Activated CD8-positive, alpha-beta memory T cell treated with anti-CD3 and anti-CD28 coated beads, Interleukin-2, amount 50 U/mL, for 1 hour (primary cell): ENCODE measurements around the gene C11orf58.

Experiments used
- DNase-seq: peaks from one replicate; pipeline ENCODE4 v3.0.0-alpha.2; 2020; ENCODE audit errors: extremely low read depth

C11orf58 gene

GRCh38 chr11:16738193-16738946 is at the start of gene C11orf58:
C11orf58 (plus strand) TSS chr11:16738647; CDS start chr11:16738779, 132 bp downstream.
- peak; percentile 84 for DNase-seq

- no peak for DNase-seq
These were observed 48.4 kb upstream of the C11orf58 start for GRCh38 chr11:16690086-16690485.

DNA sequence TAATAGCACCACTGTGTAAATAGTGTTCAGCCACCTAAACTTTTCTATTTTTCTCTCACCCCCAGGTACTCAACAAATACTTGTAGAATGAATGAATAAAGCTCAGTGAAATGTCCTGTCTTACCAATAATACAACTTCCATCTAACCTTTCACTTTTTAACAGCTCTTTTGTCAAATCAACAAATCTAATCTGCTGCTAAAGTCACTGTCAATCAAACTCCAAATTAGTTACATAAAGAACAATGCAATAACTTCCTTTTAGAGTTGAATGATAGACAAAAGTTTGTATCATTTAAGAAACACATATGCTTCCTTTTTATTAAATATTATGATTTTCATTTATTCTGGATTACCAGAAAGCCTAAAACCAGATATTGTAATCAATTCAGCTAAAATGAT is 34.7 kb upstream of the C11orf58 start:
- no peak for DNase-seq

DNA sequence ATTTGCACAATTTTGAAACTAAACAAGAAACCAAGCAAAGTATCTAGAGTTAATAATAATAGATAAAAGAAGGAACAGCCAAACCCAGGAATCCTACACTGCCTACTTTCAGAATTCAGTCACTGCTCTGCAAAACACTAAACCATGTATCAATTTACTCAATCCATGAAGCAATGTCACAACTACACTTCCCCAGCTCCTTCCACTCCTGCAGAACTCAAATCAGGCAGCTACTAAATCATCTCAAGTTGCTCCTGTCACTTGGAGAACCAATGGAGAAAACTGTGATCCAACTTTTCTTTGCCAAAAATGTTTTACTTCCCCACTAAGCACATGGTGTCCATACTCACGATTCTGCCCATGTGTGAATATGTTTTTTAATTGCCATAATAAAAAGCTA is 24.9 kb upstream of the C11orf58 start:
- DNase-seq, result no peak

DNA sequence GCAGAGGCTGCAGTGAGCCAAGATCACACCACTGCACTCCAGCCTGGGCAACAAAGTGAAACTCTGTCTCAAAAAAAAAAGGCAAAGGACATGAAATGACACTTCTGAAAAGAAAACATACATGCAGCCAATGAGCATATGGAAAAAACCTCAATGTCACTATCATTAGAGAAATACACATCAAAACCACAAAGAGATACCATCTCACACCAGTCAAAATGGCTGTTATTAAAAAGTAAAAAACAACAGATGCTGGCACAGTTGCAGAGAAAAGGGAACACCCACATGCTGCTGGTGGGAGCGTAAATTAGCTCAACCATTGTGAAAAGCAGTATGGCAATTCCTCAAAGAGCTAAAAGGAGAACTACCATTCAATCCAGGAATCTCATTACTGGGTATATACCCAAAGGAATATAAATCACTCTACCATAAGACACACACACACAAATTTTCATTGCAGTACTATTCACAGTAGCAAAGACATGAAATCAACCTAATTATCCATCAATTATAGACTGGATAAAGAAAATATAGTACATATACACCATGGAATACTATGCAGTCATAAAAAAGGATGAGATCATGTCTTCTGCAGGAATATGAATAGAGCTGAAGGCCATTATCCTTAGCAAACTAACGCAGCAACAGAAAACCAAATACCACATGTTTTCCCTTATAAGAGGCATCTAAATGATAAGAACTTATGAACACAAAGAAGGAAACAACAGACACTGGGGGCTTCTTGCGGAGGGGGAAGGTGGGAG is 15.7 kb upstream of the C11orf58 start:
- DNase-seq, result no peak

DNA sequence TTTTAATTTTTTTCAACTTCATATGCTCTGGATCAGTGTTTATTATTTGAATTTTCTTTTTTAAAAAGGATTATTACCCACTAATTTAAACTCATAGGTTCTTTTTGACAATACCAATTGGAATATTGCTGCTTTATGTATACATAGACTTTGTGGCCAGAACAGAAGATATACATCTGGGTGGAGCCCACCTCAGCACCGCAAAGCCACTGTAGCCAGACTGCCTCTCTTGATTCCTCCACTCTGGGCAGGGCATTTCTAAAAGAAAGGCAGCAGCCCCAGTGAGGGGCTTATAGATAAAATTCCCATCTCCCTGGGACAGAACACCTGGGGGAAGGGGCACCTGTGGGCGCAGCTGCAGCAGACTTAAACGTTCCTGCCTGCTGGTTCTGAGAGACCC is 10.6 kb upstream of the C11orf58 start:
- DNase-seq, result no peak

DNA sequence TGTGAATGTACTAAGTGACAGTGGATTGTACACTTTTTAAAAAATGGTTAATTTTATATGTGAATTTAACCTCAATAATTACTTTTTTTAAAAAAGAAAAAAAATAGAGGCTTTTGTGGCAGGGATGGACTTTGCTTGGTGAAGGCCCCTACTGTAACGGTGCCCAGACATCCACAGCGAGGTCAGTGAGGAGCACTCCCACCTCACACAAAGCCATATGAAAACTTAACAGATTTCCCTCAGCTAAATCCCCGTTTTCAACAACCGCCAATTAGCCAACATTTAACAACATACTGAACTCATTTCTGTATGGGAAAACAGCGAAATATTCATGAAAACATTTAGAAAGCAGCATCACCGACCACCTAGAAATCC is 642 bp upstream of the C11orf58 start:
- no peak for DNase-seq

DNA sequence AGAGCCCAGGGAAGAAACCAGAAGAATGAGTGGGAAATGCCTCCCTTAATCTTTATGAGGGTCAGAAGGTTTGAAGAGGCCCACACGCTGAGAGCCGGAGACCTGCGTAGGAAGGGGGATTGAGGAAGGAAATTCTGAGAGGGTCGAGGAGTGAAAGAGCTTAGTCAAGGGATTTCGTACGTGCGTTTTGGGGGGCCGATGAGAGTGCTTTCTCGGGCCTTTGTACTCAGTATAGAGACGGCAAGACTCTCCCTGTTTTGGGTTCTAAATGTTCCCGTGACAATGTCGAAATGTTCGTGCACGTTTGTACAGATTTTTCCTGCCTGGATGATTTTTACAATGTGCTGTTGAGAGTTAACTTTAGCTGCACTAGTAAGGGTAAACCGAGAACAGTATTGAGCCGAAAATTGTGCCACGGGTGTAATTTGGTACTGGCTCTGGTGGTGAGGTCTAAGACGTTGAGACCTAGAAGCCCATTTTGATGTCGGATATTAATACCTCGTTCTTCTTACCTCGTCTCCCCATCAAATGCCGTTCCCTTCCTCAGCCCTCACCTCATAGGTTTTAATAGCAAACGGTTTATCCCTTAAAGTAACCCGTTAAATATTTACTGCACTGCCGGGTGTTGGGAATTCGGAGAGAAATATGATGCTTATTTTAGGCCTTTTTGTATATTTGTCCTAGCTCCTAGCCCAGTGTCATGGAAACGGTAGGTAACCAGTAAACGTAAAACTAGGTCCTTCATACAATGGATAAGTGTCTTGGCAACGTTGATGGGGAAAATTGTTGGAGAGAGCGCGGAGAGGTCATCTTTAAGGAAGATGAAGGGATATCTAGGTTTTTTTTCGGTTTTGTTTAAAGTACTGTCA is 734 bp downstream of the C11orf58 start:
- no peak for DNase-seq

DNA sequence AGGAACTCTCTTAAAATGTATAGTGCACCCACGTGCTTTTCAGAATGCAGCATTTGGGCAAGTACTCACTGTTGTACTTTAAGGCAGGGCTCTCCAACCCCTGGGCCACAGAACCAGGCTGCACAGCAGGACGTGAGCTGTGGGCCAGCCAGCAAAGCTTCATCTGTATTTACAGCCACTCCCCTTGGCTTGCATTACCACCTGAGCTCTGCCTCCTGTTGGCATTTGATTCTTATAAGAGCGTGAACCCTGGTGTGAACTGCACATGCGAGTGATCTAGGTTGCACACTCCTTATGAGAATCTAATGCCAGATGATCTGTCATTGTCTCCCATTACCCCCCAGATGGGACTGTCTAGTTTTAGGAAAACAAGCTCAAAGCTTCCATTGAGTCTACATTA is 3.0 kb downstream of the C11orf58 start:
- no peak for DNase-seq

DNA sequence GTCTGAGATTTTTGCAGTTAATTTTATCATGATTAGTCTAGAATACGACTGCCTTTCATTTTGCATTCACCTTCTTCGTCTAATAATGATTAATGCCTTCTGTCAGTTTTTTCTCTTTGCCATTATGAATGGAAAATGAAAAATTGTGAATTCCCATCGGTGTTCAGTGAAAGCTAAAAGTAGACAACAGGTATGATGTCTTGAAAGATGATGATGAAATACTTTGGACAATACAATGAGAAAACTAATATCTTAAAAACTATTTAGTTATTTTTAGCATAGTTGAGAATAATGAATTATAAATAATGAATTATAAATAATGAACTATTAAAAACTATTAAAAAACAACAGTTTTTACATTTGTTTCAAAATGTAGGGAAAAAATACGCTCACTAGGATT is 5.0 kb downstream of the C11orf58 start:
- DNase-seq, result no peak

DNA sequence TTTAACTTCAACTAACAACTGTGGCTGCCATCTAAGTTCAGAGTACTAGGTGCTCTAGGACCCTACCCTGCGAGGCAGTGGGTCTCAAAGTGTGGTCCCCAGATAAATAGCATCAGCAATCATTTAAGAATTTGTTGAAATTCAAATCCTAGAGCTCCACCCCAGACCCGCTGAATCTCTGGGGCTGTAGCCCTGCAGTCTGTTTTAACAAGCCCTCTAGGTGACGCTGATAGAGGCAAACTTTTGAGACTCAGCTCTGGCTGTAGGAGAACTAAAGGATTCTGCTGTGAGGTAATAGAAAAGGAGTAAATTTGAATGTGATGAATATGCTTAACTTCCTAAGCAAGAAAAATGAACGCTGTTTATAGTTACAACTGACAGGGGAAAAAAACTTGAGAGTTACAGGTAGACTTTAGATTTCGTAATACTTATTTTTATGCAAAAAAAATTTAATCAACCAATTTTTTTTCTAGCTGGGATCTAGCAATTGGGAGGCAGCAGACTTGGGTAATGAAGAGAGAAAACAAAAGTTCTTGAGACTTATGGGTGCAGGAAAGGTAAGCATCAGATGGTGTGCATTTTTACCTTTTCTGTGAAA is 5.8 kb downstream of the C11orf58 start:
- DNase-seq, result no peak

DNA sequence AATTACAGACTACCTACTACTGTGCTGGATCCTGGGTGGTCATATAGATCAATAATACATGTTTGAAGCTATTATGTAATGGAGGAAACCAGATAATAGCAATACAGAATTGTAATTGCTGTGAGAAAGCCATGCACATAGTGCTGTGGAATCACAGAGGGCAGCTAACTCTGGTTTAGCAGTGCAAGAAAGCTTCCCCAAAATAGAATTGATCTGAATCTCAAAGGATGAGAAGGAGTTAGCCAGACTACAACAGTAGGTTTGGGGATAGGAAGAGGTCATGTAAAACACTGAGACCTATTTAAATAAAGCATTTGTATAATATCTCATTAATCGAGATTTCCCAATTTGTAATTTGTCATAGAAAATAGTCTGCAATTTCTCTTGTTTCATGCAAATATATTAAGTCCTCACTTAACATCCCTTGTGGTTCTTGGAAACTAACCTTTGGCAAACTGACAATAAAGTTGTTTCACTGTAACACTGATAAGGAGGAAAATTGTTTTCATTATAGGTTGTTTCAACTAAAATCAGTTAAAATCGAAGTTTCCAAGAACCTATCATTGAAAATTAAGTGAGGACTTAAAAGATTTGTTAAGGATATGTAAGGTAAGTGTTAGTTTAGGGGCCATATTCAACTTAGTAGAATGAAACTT is 7.6 kb downstream of the C11orf58 start:
- DNase-seq, result no peak

DNA sequence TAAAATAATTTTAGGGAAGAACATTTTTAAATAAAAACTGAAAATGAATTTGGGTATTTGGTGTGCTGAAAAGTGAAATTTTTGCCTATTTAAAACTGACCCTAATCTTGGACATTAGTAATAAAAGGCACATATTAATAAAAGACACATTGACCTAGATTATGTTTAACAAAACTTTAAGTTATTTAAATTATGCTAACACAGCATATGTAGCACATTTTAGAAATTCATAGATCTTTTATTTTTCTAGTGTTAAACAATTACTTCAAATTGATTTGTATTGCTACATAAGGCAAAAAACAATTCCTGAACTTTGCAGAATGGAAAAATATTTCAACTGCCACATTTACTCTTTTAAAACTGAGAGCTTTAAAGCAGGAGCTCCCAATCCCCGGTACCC is 10.6 kb downstream of the C11orf58 start:
- DNase-seq, result no peak

DNA sequence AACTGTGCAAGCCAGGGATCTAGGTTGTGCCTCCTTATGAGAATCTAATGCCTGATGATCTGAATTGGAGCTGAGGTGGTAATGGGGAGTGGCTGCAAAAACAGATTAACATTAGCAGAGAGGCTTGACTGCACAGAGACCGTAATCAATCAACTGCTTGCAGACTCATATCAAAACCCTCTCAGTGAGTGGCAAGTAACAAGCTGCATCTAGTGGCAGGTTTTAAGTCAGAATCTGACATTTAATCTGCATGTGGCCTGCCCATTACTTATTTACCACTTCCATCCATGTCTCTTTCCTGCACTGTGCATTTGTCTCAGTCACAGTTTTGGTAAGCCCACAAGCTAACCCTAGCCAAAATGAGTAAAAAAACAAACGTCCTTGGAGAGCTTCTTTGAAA is 11.2 kb downstream of the C11orf58 start:
- no peak for DNase-seq

DNA sequence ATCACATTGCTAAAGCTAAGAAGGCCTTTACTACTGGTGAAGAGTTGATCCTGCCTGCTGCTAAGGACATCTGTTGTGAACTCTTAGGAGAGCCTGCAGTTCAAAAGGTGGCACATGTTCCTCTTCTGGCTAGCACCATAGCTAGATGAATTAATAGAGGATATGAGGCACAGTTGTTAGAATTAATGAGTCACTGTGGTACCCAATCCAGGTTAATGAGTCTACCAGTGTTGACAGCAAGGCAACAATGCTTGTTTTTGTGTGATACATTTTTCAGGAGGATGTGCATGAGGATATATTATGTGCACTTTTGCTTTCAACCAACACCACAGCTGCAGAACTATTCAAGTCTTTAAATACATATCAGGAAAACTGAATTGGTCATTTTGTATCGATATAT is 12.0 kb downstream of the C11orf58 start:
- no peak for DNase-seq

DNA sequence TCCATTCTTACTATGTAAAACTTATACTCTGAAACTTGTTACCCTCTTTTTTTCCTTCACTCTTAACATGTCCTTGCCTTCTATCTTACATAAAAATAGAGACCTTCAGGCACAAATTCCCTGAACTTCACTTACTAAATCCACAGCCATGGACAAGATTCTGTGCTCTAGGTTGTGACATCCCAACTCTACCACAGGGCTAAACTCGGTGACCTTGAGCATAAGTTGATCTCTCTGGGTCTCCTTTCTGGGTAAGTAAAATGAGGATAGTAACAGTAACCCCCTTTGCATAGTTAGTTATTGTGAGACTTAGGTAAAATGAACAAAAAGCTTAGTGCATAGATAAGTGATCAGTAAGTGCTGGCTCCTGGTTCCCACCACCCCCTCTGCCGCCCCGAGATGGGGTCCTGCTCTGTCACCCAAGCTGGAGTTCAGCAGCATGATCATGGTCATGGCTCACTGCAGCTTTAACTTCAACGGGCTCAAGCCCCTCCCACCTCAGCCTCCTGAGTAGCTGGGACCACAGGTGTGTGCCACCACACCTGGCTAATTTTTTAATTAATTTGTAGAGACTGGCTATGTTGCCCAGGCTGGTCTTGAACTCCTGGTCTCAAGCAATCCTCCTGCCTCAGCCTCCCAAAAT is 20.1 kb downstream of the C11orf58 start:
- no peak for DNase-seq

- DNase-seq, result no peak
These were observed 21.5 kb downstream of the C11orf58 start for GRCh38 chr11:16759857-16760508.

DNA sequence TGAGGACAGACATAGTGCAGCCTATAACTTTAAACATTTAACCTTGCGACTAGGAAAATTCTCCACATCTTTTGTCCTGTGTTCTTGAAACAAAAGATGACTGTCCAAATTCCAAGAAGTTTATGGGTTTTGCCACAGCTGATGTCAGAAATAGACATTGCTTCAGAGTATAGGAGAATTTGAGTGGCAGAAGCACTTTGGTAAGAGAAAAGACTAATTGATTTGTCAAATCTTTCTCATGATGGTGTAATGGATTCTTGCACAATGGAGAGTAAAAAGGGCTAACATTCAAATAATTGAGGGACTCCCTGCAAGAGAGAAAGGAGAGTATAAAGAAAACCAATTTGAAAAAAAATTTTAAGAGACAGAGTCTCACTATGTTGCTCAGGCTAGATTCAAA is 25.3 kb downstream of the C11orf58 start:
- no peak for DNase-seq

GRCh38 chr11:16764888-16765287 is 26.4 kb downstream of the C11orf58 start:
- DNase-seq, result no peak

GRCh38 chr11:16767137-16767536 is 28.7 kb downstream of the C11orf58 start:
- DNase-seq, result no peak
